Suprapubic skin (tissue), 3 donors: ENCODE measurements around the gene NAA20.

ENCODE experiments used
- CTCF ChIP-seq, 2 donors: fragments of 200-600 bp in 1 of 2; fragments of 450-650 bp in 1 of 2; sonication (generic) in 1 of 2; IDR thresholded peaks; one replicate each; pipeline ENCODE4 v1.5.1; 2016 to 2019; ENCODE audit warnings: antibody characterized with exemption in 2 of 2, mild to moderate bottlenecking in 1 of 2, moderate library complexity in 1 of 2
- POLR2A ChIP-seq, 2 donors: fragments of 450-650 bp; IDR thresholded peaks; one replicate each; pipeline ENCODE4 v1.6.1; 2017; ENCODE audit warnings: antibody characterized with exemption in 2 of 2, mild to moderate bottlenecking in 2 of 2, moderate library complexity in 2 of 2

GRCh38 chr20:20003031-20003954, 13.9 kb upstream of the NAA20 start:
- TF ChIP-seq CTCF (IDR thresholded peaks at IDR 0.05) (no peak), POLR2A (IDR thresholded peaks at IDR 0.05) (no peak)
